Adrenal gland (tissue), 12 donors: ENCODE results near the gene HDAC1. TPM values are rescaled to one million over a fixed set of nuclear protein-coding genes. Genes with fewer than 3 reads are reported as not detected.

ENCODE experiments used
- DNase-seq, 7 donors: peaks; one replicate each; pipeline ENCODE4 v3.0.0-alpha.2; 2019 to 2020
- H3K27ac ChIP-seq, 5 donors: fragments of 200-600 bp; sonication (generic) in 4 of 5; 1 replicate in 3 of 5; 2 replicates in 2 of 5; pipeline versions ENCODE4 v1.5.1 to v1.8.0; 2016 to 2020; ENCODE audit warnings: mild to moderate bottlenecking in 1 of 5
- H3K27me3 ChIP-seq: fragments of 200-600 bp; 2 replicates; pipeline ENCODE4 v1.8.0; 2021
- H3K36me3 ChIP-seq, 2 donors: fragments of 200-600 bp; replicated peaks in 1 of 2; 1 replicate in 1 of 2; 2 replicates in 1 of 2; pipeline versions ENCODE4 v1.5.1 to v1.8.0; 2018 to 2022
- H3K4me1 ChIP-seq, 2 donors: fragments of 200-600 bp; replicated peaks in 1 of 2; 1 replicate in 1 of 2; 2 replicates in 1 of 2; pipeline versions ENCODE4 v1.5.1 to v1.8.0; 2018 to 2021
- H3K4me3 ChIP-seq, 4 donors: fragments of 200-600 bp; sonication (generic) in 3 of 4; one replicate each; pipeline ENCODE4 v1.5.1; 2016 to 2018
- H3K9me3 ChIP-seq, 3 donors: fragments of 200-600 bp; sonication (generic) in 1 of 3; replicated peaks in 1 of 3; 1 replicate in 2 of 3; 2 replicates in 1 of 3; pipeline versions ENCODE4 v1.5.1 to v1.8.0; 2016 to 2021
- POLR2A ChIP-seq, 2 donors: fragments of 450-650 bp; IDR thresholded peaks; one replicate each; pipeline ENCODE4 v1.6.1; 2017; ENCODE audit warnings: antibody characterized with exemption in 2 of 2, mild to moderate bottlenecking in 2 of 2, moderate library complexity in 1 of 2
- WGBS, 4 donors: extraction: QIAGEN DNeasy Blood & Tissue Kit in 2 of 4; methylation state at CpG; one replicate each; pipeline versions ENCODE4 v1.1.5 to v1.1.7; 2013 to 2017; 5-methylcytosine and 5-hydroxymethylcytosine counted together
- intact Hi-C, 2 donors: fragments of 100-400 bp; cut with DNase I; formaldehyde crosslinking; loops; one replicate each; pipeline versions ENCODE4 v1.14.1 to v1.15.0; 2022 to 2023
- polyA plus RNA-seq, 3 donors: library from polyadenylated mRNA; stranded (reverse); fragments of 200-250 nt in 2 of 3; fragments of 350-450 nt in 1 of 3; fragmentation: Illumina TruSeq in 1 of 3; extraction: RNeasy Lipid Tissue Mini Kit (QIAGEN cat#74804) in 1 of 3; gene quantifications; one replicate each; pipeline ENCODE4 v1.2.3, GENCODE V29; 2013 to 2014
- total RNA-seq, 9 donors: library from RNA; depleted of rRNA in 4 of 9; stranded (reverse); fragments of >200 nt in 4 of 9; fragments of 120-200 nt in 1 of 9; fragmentation: NEBNext Ultra II Directional in 1 of 9; extraction: Animal tissue kit (Norgen Biotek cat#: 25700) in 1 of 9; gene quantifications; one replicate each; pipeline versions ENCODE4 v1.1.0 to v1.2.4, GENCODE V29; 2013 to 2023
- TF ChIP-seq, protein P1 (sequence below), 6 experiments: fragments of 450-650 bp in 4 of 6; fragments of 200-600 bp in 2 of 6; sonication (generic) in 1 of 6; IDR thresholded peaks; 1 replicate in 5 of 6; 2 replicates in 1 of 6; pipeline versions ENCODE4 v1.5.1 to v1.8.0; 2016 to 2021; ENCODE audit warnings: antibody characterized with exemption in 6 of 6, mild to moderate bottlenecking in 2 of 6, moderate library complexity in 1 of 6
- donor health status: healthy with polysubstance abuse.
- donor health status: Bipolar disorder and iron deficiency.
- donor health status: DM: yes; HTN: yes; CAD: no.
- donor health status: DM: no; HTN: no; CAD: no.
- donor health status: DM: no; HTN: no; CAD: no.
- donor health status: DM: yes; HTN: yes; CAD: no.

The HDAC1 gene
- total and polyA plus RNA-seq, 12 donors: 52.2 to 95.2 (median 71.2) TPM

DNA sequence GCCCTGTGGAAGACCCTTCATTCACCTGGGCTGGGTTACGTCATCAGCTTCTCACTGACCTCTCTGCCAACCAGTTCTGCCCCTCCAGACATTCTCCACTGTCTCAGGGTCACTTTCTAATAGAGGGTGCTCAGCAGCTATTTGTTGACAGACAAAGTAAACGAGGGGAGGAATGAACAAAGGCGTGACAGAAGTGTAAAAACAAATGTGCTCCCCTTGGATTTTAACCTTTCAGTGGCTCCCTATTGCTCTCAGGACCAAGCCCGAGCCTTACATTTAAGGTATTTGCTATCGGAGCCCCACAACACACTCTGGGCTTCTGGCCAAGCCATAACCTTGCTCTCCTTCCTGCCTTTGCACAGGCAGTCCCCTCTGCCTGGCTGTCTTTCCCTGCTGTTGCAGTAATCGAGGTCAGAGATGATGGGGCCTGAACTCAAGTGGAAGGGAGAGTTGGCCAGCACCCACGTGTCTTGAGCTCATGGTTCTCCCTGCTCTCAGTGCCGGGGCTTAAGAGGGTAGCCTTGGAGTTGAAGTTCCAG lies 53.5 kb downstream of the HDAC1 start:
- DNase-seq: peak; percentile 67 to 89 (median 85)
- intact Hi-C loops: no loop called here
- no peaks in the 10 kb centered on the region for H3K9me3 ChIP-seq
- H3K27ac ChIP-seq: peak overlapping the region in 4 of 5 donors; percentile 38 to 76 (median 59)
- no peak overlapping the region for H3K4me3 ChIP-seq
- no peaks in the 10 kb centered on the region for H3K27me3 ChIP-seq
- H3K4me1 ChIP-seq: peaks cover 20 to 45% of the 10 kb centered on the region in 2 donors
- H3K36me3 ChIP-seq: no peaks in the 10 kb centered on the region
- TF ChIP-seq, protein P1, sequence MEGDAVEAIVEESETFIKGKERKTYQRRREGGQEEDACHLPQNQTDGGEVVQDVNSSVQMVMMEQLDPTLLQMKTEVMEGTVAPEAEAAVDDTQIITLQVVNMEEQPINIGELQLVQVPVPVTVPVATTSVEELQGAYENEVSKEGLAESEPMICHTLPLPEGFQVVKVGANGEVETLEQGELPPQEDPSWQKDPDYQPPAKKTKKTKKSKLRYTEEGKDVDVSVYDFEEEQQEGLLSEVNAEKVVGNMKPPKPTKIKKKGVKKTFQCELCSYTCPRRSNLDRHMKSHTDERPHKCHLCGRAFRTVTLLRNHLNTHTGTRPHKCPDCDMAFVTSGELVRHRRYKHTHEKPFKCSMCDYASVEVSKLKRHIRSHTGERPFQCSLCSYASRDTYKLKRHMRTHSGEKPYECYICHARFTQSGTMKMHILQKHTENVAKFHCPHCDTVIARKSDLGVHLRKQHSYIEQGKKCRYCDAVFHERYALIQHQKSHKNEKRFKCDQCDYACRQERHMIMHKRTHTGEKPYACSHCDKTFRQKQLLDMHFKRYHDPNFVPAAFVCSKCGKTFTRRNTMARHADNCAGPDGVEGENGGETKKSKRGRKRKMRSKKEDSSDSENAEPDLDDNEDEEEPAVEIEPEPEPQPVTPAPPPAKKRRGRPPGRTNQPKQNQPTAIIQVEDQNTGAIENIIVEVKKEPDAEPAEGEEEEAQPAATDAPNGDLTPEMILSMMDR (IDR thresholded peaks at IDR 0.05): no peak
- TF ChIP-seq POLR2A (IDR thresholded peaks at IDR 0.05): no peak
- WGBS, 4 donors: 13 to 19% (median 19%) methylated on average over 6 to 8 of the region's 8 CpGs

DNA sequence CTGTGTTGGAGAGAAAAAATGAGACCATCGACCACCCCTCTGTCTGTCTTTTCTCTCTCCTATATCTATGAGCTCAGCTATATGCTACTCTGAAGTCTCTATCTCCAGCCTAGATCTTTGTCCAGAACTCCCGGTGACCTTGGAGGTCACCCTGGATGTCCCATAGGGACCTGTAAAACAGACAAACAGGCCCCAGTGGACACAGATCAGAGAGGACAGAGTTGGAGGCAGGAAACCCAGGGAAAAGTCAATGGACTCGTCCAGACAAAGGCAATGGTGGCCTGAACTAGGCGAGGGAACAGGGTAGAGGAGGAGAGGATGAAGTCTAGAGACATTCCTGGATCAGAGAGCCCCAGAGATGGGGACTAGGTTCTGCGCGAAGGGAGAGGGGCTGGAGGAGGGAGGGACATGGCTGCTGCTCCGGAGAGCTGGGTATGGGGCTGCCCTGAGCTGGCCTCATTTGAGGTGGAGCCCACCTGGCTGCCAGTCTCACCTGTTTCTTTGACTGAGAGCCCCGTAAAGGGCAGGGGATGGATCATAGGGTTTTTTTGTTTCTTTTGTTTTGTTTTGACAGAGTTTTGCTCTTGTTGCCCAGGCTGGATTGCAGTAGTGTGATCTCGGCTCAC lies 54.8 kb downstream of the HDAC1 start:
- TF ChIP-seq, protein P1 (IDR thresholded peaks at IDR 0.05): no peak
- no peak for TF ChIP-seq POLR2A (IDR thresholded peaks at IDR 0.05)
- H3K4me1 ChIP-seq: peaks cover 20 to 52% of the 10 kb centered on the region in 2 donors
- H3K9me3 ChIP-seq: no peaks in the 10 kb centered on the region
- H3K4me3 ChIP-seq: no peak overlapping the region
- no peaks in the 10 kb centered on the region for H3K36me3 ChIP-seq
- intact Hi-C loops: no loop called here
- no peaks in the 10 kb centered on the region for H3K27me3 ChIP-seq
- 81 to 91% (median 85%) methylated on average over 9 of the region's 9 CpGs for WGBS, 4 donors
- DNase-seq: no peak
- peak overlapping the region in 1 of 5 donors; percentile 36 for H3K27ac ChIP-seq

DNA sequence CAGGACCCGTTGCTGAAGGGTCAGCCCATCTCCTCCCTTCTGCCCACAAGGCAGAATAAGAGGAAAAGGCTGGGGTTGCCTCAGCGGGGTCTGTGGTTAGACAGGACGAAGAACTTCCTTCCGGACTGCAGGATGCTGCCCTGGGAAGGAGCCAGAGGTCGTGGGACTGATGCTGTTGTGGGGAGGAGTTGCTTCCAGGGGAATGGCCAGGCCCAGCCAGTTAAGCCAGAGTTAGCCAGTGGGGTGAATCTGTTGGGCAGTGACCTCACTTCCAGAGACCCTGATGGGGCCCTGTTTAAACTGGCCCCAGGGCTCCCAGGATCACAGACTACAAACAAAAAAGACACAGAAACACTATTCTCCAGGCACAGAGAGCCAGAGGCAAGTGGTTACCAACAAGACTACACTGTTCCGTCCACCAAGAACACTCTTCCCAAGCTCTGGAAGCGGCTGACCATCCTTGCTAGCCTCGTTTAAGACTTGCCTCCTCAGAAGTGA lies 57.4 kb downstream of the HDAC1 start:
- no peaks in the 10 kb centered on the region for H3K27me3 ChIP-seq
- no peaks in the 10 kb centered on the region for H3K9me3 ChIP-seq
- H3K36me3 ChIP-seq: no peaks in the 10 kb centered on the region
- 40 to 62% (median 54%) methylated on average over 5 to 8 of the region's 8 CpGs for WGBS, 4 donors
- no peak overlapping the region for H3K4me3 ChIP-seq
- peaks cover 45 to 78% of the 10 kb centered on the region in 2 donors for H3K4me1 ChIP-seq
- TF ChIP-seq, protein P1 (IDR thresholded peaks at IDR 0.05): no peak
- no peak for TF ChIP-seq POLR2A (IDR thresholded peaks at IDR 0.05)
- intact Hi-C loops: no loop called here
- peak overlapping the region in 1 of 5 donors; percentile 95 for H3K27ac ChIP-seq
- DNase-seq: peak; percentile 50 to 84 (median 71)

DNA sequence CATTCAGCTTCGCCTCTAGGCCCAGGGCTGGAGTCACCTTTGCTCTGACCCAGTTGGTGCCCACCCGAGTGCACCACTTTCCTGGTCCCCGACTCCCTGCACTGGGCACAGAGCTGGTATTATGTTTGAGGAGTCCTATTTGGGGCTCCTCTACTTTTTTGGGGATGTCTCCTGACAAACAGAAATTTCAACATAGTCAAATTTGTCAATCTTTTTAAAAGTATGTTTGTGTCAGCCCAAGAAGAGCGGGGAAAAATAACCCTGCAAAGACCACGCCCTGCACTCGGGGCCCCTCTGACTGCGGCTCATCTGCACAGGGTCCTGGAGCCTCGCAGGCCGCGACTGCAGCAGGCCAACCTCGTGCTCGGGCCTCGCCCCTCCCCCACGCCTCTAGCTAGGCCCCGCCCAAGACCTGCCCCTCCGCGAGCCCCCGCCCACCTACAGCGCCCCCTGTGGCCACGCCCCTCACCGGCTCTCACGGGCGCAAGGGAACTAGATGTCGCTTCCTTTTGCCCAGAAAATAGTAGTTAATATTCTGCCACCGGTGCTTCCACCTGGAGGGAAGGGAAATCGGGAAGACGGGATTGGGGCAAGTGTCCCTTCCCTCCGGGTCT lies 59.0 kb downstream of the HDAC1 start:
- DNase-seq: peak; percentile 80 to 88 (median 84)
- H3K4me3 ChIP-seq: peak overlapping the region in 2 of 4 donors; percentile 35 to 66
- no peaks in the 10 kb centered on the region for H3K27me3 ChIP-seq
- no peaks in the 10 kb centered on the region for H3K36me3 ChIP-seq
- peaks cover 43 to 76% of the 10 kb centered on the region in 2 donors for H3K4me1 ChIP-seq
- WGBS, 4 donors: 18 to 76% (median 28%) methylated on average over 7 to 28 of the region's 28 CpGs
- intact Hi-C loops: no loop called here
- H3K9me3 ChIP-seq: no peaks in the 10 kb centered on the region
- TF ChIP-seq, protein P1 (IDR thresholded peaks at IDR 0.05): peak; percentile 47 to 71 (median 64)
- no peak for TF ChIP-seq POLR2A (IDR thresholded peaks at IDR 0.05)
- H3K27ac ChIP-seq: peak overlapping the region in 4 of 5 donors; percentile 93 to 97 (median 94)
